CD4-positive, alpha-beta T cell (primary cell): Measurements from ENCODE around the gene PRADC1. TPM values are rescaled to one million over a fixed set of nuclear protein-coding genes. Genes with fewer than 3 reads are reported as not detected.
A peak's percentile ranks its signal among the peaks of the same experiment; 100 is the strongest.

Experiments
- ATAC-seq: fragments of 200-7000 bp; cut with Tn5 transposase; one replicate; pipeline ENCODE4 v1.10.0; 2022; ENCODE audit warnings: mild to moderate bottlenecking; ENCODE audit not compliant: poor library complexity
- CTCF ChIA-PET: fragments of 350-600 bp; sonication (Branson Sonifier 250); formaldehyde crosslinking; loops from one replicate; lab custom pipeline; 2021; ENCODE audit warnings: antibody characterized with exemption, inconsistent platforms; lab: Charles Lee
- POLR2A ChIA-PET: fragments of 350-600 bp; sonication (Branson Sonifier 250); formaldehyde crosslinking; loops from one replicate; lab custom pipeline; 2021; ENCODE audit warnings: antibody characterized with exemption, inconsistent platforms; lab: Charles Lee
- DNase-seq, 14 experiments: peaks; one replicate each; pipeline ENCODE4 v3.0.0-alpha.2; 2013 to 2020; ENCODE audit warnings: mixed read lengths in 2 of 14
- H3K27ac ChIP-seq, 2 donors: one replicate each; pipeline versions ENCODE4 v1.5.1 to v1.7.0; 2013; ENCODE audit warnings: low read length in 2 of 2, low read depth in 1 of 2, mild to moderate bottlenecking in 1 of 2
- H3K27me3 ChIP-seq, 2 experiments: 1 replicate in 1 of 2; 2 replicates in 1 of 2; pipeline versions ENCODE4 v1.6.1 to v1.7.0; 2013; ENCODE audit warnings: low read length in 2 of 2, control low read depth in 1 of 2, mild to moderate bottlenecking in 1 of 2, moderate library complexity in 1 of 2; ENCODE audit not compliant: insufficient read depth in 2 of 2, control insufficient read depth in 1 of 2
- H3K36me3 ChIP-seq: one replicate; pipeline ENCODE4 v1.6.1; 2013; ENCODE audit warnings: low read length, control low read depth; ENCODE audit not compliant: insufficient read depth
- H3K4me1 ChIP-seq: one replicate; pipeline ENCODE4 v1.6.1; 2013; ENCODE audit warnings: low read length, control low read depth; ENCODE audit not compliant: insufficient read depth
- H3K4me3 ChIP-seq: one replicate; pipeline ENCODE4 v1.5.1; 2013; ENCODE audit warnings: mild to moderate bottlenecking, low read length, moderate library complexity
- H3K9me3 ChIP-seq, 2 experiments: 1 replicate in 1 of 2; 2 replicates in 1 of 2; pipeline versions ENCODE4 v1.6.1 to v1.7.0; 2013; ENCODE audit warnings: low read length in 2 of 2, mild to moderate bottlenecking in 2 of 2, control low read depth in 1 of 2, moderate library complexity in 1 of 2; ENCODE audit not compliant: control insufficient read depth in 1 of 2, insufficient read depth in 1 of 2
- H3K27ac Mint-ChIP-seq: one replicate; pipeline ENCODE4 v1.8.0; 2020; ENCODE audit warnings: mixed read lengths
- H3K27me3 Mint-ChIP-seq: one replicate; pipeline ENCODE4 v1.8.0; 2021; ENCODE audit warnings: mixed read lengths
- H3K36me3 Mint-ChIP-seq: one replicate; pipeline ENCODE4 v1.8.0; 2021; ENCODE audit warnings: low read depth, mixed read lengths
- H3K4me1 Mint-ChIP-seq: one replicate; pipeline ENCODE4 v1.8.0; 2021; ENCODE audit warnings: low read depth, mixed read lengths
- H3K4me3 Mint-ChIP-seq: one replicate; pipeline ENCODE4 v1.8.0; 2020; ENCODE audit warnings: mild to moderate bottlenecking, mixed read lengths
- H3K9me3 Mint-ChIP-seq: one replicate; pipeline ENCODE4 v1.8.0; 2020; ENCODE audit warnings: mixed read lengths
- CTCF ChIP-seq: fragments of 200-600 bp; IDR thresholded peaks from one replicate; pipeline ENCODE4 v1.8.0; 2022; ENCODE audit warnings: antibody characterized with exemption, mild to moderate bottlenecking
- intact Hi-C, 2 experiments: fragments of 100-400 bp; cut with DNase I in 1 of 2; cut with micrococcal nuclease in 1 of 2; formaldehyde crosslinking; loops; one replicate each; pipeline versions ENCODE4 v1.15.1 to v1.9.0; 2023 to 2025; cut with DNase I, micrococcal nuclease
- total RNA-seq, 174 experiments: library from RNA in 2 of 174; stranded (reverse) in 2 of 174; gene quantifications; one replicate each; pipeline ENCODE4 v1.2.3 and lab custom pipeline; 2021 to 2026

Gene PRADC1
- total RNA-seq, 2 experiments from 2014 or later = 2.9 to 3.0 TPM

- POLR2A ChIA-PET = interaction anchor here (1.6 to 2.1 kb wide), 2 partner anchors 8 to 10 kb away, joined by 8 to 9 read pairs; partner anchors contain the start of genes CCT7 and PRADC1
- Histone ChIP-seq H3K4me1 (no peaks in the 10 kb centered on the region), H3K27me3 (no peaks in the 10 kb centered on the region), H3K27ac (no peak overlapping the region), H3K36me3 (peaks cover 95% of the 10 kb centered on the region), H3K9me3 (no peaks in the 10 kb centered on the region), H3K4me3 (no peak overlapping the region)
- peak overlapping the region; percentile 5 for H3K27ac Mint-ChIP-seq
- CTCF ChIA-PET = no interaction called here
- TF ChIP-seq CTCF = no peak
- ATAC-seq = no peak
- no peaks in the 10 kb centered on the region for H3K27me3 Mint-ChIP-seq
- intact Hi-C loops = no loop called here
- H3K4me3 Mint-ChIP-seq = no peak overlapping the region
- DNase-seq = no peak
- peaks cover 93% of the 10 kb centered on the region for H3K36me3 Mint-ChIP-seq
- H3K9me3 Mint-ChIP-seq = no peaks in the 10 kb centered on the region
- peaks cover 15% of the 10 kb centered on the region for H3K4me1 Mint-ChIP-seq
Observed at GRCh38 chr2:73243884-73244570, 11.0 kb upstream of the PRADC1 start.

- no peak overlapping the region for H3K27ac Mint-ChIP-seq
Observed at GRCh38 chr2:73239776-73240175, 6.7 kb upstream of the PRADC1 start.

GRCh38 chr2:73238976-73239375 lies 5.9 kb upstream of the PRADC1 start:
- CTCF ChIA-PET = no interaction called here
- H3K27ac ChIP-seq = no peak overlapping the region
- Mint-ChIP-seq H3K9me3 (no peaks in the 10 kb centered on the region), H3K27me3 (no peaks in the 10 kb centered on the region), H3K27ac (peak overlapping the region; percentile 60), H3K36me3 (peaks cover 68% of the 10 kb centered on the region), H3K4me1 (peaks cover 53% of the 10 kb centered on the region), H3K4me3 (no peak overlapping the region)
- no peaks in the 10 kb centered on the region for H3K27me3 ChIP-seq
- peaks cover 55% of the 10 kb centered on the region for H3K36me3 ChIP-seq
- POLR2A ChIA-PET = no interaction called here
- TF ChIP-seq CTCF = no peak
- ATAC-seq = no peak
- DNase-seq = no peak
- no peaks in the 10 kb centered on the region for H3K9me3 ChIP-seq
- H3K4me3 ChIP-seq = no peak overlapping the region
- intact Hi-C loops = loop anchor here (5.0 to 10.0 kb wide), 3 partner anchors 146 to 1216 kb away; partner anchors contain the start of genes INO80B (in 2 of the 2), WBP1 (in 2 of the 2), ALMS1 (in 1 of the 2) and TPRKB (in 1 of the 2)
- H3K4me1 ChIP-seq = peaks cover 26% of the 10 kb centered on the region

More at GRCh38 chr2:73239776-73240175, 6.7 kb upstream of the PRADC1 start:
- Histone ChIP-seq H3K27me3 (no peaks in the 10 kb centered on the region), H3K9me3 (no peaks in the 10 kb centered on the region), H3K36me3 (peaks cover 63% of the 10 kb centered on the region), H3K4me1 (peaks cover 25% of the 10 kb centered on the region), H3K4me3 (no peak overlapping the region), H3K27ac (no peak overlapping the region)
- ChIA-PET CTCF (no interaction called here), POLR2A (no interaction called here)
- intact Hi-C loops = loop anchor here (5.0 to 10.0 kb wide), 3 partner anchors 145 to 1215 kb away; partner anchors contain the start of genes INO80B (in 2 of the 2), WBP1 (in 2 of the 2), ALMS1 (in 1 of the 2) and TPRKB (in 1 of the 2)
- TF ChIP-seq CTCF = no peak
- Mint-ChIP-seq H3K27me3 (no peaks in the 10 kb centered on the region), H3K4me1 (peaks cover 45% of the 10 kb centered on the region), H3K9me3 (no peaks in the 10 kb centered on the region), H3K4me3 (no peak overlapping the region), H3K36me3 (peaks cover 68% of the 10 kb centered on the region)
- no peak for ATAC-seq
- no peak for DNase-seq
